Activated CD4-positive, alpha-beta memory T cell treated with anti-CD3 and anti-CD28 coated beads for 36 hours (primary cell): ENCODE data around the gene AMER2. TPM values are rescaled to one million over a fixed set of nuclear protein-coding genes. Genes with fewer than 3 reads are reported as not detected.

ENCODE experiments used
- CTCF ChIA-PET: fragments of 350-600 bp; sonication (Branson Sonifier 250); formaldehyde crosslinking; loops from one replicate; lab custom pipeline; 2021; ENCODE audit warnings: antibody characterized with exemption, inconsistent platforms; lab: Charles Lee
- POLR2A ChIA-PET: fragments of 350-600 bp; sonication (Branson Sonifier 250); formaldehyde crosslinking; loops from one replicate; lab custom pipeline; 2021; ENCODE audit warnings: antibody characterized with exemption; lab: Charles Lee
- DNase-seq: peaks from one replicate; pipeline ENCODE4 v3.0.0-alpha.2; 2020
- H3K27ac Mint-ChIP-seq: one replicate; pipeline ENCODE4 v1.8.0; 2021; ENCODE audit warnings: mixed read lengths
- H3K27me3 Mint-ChIP-seq: one replicate; pipeline ENCODE4 v1.8.0; 2021; ENCODE audit warnings: mixed read lengths
- H3K36me3 Mint-ChIP-seq: one replicate; pipeline ENCODE4 v1.8.0; 2021; ENCODE audit warnings: mixed read lengths
- H3K4me1 Mint-ChIP-seq: one replicate; pipeline ENCODE4 v1.8.0; 2021; ENCODE audit warnings: low read depth, mixed read lengths
- H3K4me3 Mint-ChIP-seq: one replicate; pipeline ENCODE4 v1.8.0; 2021; ENCODE audit warnings: mild to moderate bottlenecking, mixed read lengths
- H3K9me3 Mint-ChIP-seq: one replicate; pipeline ENCODE4 v1.8.0; 2021; ENCODE audit warnings: mixed read lengths
- intact Hi-C: fragments of 100-400 bp; cut with micrococcal nuclease; formaldehyde crosslinking; loops from one replicate; pipeline ENCODE4 v1.15.1; 2023
- total RNA-seq, 2 experiments: library from RNA; stranded (reverse); gene quantifications; one replicate each; pipeline ENCODE4 v1.2.3, GENCODE V29; 2021

AMER2 gene
- total RNA-seq, 2 experiments from 2014 or later: not detected

DNA sequence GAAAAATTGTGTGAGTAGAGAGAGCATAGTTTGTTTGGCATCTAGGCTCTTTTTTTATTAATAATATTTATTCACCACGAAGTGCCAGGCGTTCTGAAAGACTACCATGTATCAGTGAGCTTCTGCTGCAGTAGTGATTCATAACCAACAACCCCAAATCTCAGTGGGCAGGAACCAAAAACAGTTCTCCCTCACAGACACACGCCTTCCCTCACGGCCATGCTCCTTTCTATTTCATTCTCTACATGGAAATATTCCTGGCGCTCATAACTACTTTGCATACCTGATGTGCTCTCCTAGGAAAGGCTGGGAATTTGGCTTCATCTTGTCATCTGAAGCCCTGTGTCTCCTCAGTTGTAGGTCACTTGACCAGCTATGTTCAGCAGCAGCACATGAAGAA lies 26.6 kb upstream of the AMER2 start:
- no peaks in the 10 kb centered on the region for H3K4me1 Mint-ChIP-seq
- H3K27ac Mint-ChIP-seq: no peak overlapping the region
- no peak for DNase-seq
- POLR2A ChIA-PET: no interaction called here
- intact Hi-C loops: no loop called here
- H3K4me3 Mint-ChIP-seq: no peak overlapping the region
- no peaks in the 10 kb centered on the region for H3K36me3 Mint-ChIP-seq
- no peaks in the 10 kb centered on the region for H3K9me3 Mint-ChIP-seq
- peaks cover 21% of the 10 kb centered on the region for H3K27me3 Mint-ChIP-seq
- CTCF ChIA-PET: no interaction called here

DNA sequence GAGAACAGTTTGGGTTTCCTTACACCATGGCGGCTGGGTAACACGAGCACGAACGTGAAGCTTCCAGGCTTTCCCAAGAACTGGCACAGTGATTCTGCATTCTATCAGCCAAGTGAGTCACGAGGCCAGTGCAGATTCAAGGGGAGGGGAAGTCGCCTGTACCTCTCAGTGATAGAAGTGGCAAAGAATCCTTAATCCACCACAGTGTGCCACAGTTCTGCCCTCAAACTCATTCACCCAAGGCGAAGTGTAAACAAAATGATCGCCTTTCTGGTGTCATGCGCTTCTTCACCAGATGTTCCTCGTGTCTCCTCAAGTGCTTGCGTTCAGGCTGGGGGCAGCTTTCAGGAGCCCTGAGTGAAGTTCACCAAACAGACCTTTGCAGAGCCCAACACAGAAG lies 24.9 kb upstream of the AMER2 start:
- H3K27ac Mint-ChIP-seq: no peak overlapping the region
- POLR2A ChIA-PET: no interaction called here
- CTCF ChIA-PET: no interaction called here

DNA sequence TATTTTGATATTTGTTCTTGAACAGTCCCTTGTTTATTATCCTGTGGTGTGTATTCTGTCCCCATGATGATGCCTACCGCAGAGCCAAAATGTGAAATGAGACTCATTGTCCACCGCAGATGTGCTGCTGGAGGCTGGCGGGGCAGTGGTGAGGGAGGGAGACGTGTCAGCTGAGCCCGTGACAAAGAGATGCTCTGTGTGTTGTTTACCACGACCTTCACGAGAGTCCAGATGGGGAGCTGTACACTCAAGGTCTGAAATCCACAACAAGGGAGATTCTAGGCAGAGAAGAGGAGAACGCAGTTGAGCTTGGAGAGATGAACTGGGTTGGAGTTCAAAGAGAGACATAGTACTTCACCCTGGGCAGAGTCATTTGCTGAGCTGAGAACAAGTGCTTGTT lies 20.8 kb upstream of the AMER2 start:
- Mint-ChIP-seq H3K27me3 (peaks cover 34% of the 10 kb centered on the region), H3K27ac (no peak overlapping the region), H3K9me3 (no peaks in the 10 kb centered on the region), H3K4me1 (no peaks in the 10 kb centered on the region), H3K36me3 (no peaks in the 10 kb centered on the region), H3K4me3 (no peak overlapping the region)
- POLR2A ChIA-PET: no interaction called here
- CTCF ChIA-PET: no interaction called here
- intact Hi-C loops: no loop called here
- DNase-seq: no peak

More for the DNA sequence above, 24.9 kb upstream of the AMER2 start:
- no peaks in the 10 kb centered on the region for H3K36me3 Mint-ChIP-seq
- H3K4me3 Mint-ChIP-seq: no peak overlapping the region
- intact Hi-C loops: no loop called here
- no peaks in the 10 kb centered on the region for H3K4me1 Mint-ChIP-seq
- no peaks in the 10 kb centered on the region for H3K9me3 Mint-ChIP-seq
- no peak for DNase-seq
- H3K27me3 Mint-ChIP-seq: peaks cover 20% of the 10 kb centered on the region

DNA sequence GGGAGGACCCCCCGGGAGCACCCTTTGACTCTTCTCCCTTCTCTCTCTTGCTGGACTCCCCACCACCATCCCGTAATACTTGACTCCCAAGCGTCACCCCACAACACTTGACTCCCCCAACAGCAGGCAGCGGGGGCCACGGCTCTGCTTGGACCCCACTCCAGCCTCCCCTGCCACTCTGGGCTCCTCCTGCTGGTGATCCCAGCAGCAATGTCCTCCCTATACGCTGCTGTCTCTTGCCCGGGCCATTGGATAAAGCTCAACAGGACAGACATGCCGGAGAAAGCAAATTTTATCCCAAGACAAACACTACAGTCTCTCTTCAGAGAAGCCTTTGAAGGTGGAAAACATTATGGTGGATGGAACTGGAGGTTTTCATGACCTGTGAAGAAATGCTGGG lies 20.4 kb upstream of the AMER2 start:
- peaks cover 35% of the 10 kb centered on the region for H3K27me3 Mint-ChIP-seq

DNA sequence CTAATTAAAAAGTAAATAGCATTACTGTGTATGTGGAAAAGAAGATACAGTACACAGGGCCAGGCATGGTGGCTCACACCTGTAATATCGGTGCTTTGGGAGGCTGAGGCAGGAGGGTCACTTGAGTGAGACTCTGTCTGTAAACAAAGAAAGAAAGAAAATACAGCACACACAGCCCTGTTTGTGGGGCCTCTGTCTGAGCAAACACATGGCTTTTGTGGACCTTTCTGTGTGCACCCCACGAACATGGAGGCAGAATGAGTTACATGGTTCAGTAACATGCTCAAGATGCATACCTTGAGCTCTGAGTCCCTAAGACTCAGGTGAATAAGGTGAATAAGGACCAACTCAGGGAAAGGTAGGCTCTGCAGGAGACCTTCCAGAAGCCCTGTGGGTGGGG lies 20.0 kb upstream of the AMER2 start:
- Mint-ChIP-seq H3K36me3 (no peaks in the 10 kb centered on the region), H3K4me1 (no peaks in the 10 kb centered on the region), H3K9me3 (no peaks in the 10 kb centered on the region), H3K4me3 (no peak overlapping the region), H3K27me3 (peaks cover 35% of the 10 kb centered on the region), H3K27ac (no peak overlapping the region)
- DNase-seq: no peak
- intact Hi-C loops: no loop called here
- CTCF ChIA-PET: no interaction called here
- POLR2A ChIA-PET: no interaction called here

More for the DNA sequence above, 20.4 kb upstream of the AMER2 start:
- Mint-ChIP-seq H3K36me3 (no peaks in the 10 kb centered on the region), H3K27ac (no peak overlapping the region), H3K9me3 (no peaks in the 10 kb centered on the region), H3K4me3 (no peak overlapping the region), H3K4me1 (no peaks in the 10 kb centered on the region)
- DNase-seq: no peak
- intact Hi-C loops: no loop called here
- CTCF ChIA-PET: no interaction called here
- POLR2A ChIA-PET: no interaction called here

DNA sequence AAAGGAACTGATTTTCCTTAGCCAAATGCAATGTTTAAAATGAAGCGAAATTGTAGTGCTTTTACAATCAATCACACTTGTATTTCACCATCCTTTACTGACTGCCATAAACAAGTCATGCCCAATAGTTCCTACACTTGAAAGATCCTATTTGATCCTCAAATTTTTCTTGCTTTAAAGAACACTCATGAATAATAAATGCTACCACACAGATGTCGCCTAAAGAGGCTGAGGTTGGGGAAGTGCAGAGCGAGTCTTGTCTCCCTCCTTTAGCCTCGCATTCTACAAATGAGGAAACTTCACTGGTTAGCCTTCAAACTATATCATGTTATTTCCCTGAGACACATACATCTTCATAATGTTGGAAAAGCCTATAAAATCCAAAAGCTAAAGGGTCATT lies 18.7 kb upstream of the AMER2 start:
- H3K36me3 Mint-ChIP-seq: no peaks in the 10 kb centered on the region
- H3K4me1 Mint-ChIP-seq: no peaks in the 10 kb centered on the region
- POLR2A ChIA-PET: no interaction called here
- no peaks in the 10 kb centered on the region for H3K9me3 Mint-ChIP-seq
- peaks cover 41% of the 10 kb centered on the region for H3K27me3 Mint-ChIP-seq
- CTCF ChIA-PET: no interaction called here
- intact Hi-C loops: no loop called here
- no peak overlapping the region for H3K27ac Mint-ChIP-seq
- DNase-seq: no peak
- H3K4me3 Mint-ChIP-seq: no peak overlapping the region

DNA sequence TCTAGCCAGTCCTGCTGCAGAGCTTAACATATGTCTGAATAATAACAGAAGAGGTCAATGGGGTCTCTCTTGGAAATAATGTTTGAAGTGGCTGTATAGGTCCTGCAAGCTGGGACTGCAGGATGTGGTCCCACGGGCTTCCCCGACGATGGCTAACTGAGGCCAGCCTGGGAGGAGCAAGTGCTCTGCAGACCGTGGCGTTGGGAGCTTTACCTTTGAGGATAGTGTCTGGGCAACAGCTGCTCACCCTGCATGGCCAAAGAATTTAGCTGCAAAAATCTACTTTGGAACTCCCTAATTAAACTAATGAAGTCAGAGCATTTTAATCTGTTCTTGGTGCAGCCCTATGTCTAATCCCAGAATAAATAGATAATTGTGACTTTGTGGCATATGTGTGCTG lies 18.2 kb upstream of the AMER2 start:
- no peak overlapping the region for H3K4me3 Mint-ChIP-seq
- H3K36me3 Mint-ChIP-seq: no peaks in the 10 kb centered on the region
- H3K27me3 Mint-ChIP-seq: peaks cover 39% of the 10 kb centered on the region
- no peak overlapping the region for H3K27ac Mint-ChIP-seq
- POLR2A ChIA-PET: no interaction called here
- intact Hi-C loops: no loop called here
- no peak for DNase-seq
- H3K9me3 Mint-ChIP-seq: no peaks in the 10 kb centered on the region
- CTCF ChIA-PET: no interaction called here
- H3K4me1 Mint-ChIP-seq: no peaks in the 10 kb centered on the region

DNA sequence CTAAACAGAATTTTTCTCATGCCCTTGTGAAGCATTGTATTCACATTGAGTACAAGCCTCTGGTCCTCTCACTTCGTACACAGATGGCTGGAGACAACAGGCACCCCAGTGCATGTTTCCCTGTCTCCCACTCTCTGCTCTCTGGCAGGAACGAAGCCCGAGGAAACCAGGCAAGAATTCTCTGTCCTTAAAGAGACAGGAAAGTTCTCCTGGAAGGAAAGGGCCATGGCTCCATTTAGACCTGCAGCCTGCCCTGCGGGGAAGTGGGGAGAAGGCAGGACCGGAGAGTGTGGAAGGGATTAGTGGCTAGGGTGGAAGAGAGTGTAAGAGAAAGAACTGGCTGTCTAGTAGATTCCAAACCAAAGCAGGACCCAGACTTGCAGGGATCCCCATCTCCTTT lies 15.5 kb upstream of the AMER2 start:
- no peaks in the 10 kb centered on the region for H3K36me3 Mint-ChIP-seq
- CTCF ChIA-PET: no interaction called here
- no peak overlapping the region for H3K27ac Mint-ChIP-seq

DNA sequence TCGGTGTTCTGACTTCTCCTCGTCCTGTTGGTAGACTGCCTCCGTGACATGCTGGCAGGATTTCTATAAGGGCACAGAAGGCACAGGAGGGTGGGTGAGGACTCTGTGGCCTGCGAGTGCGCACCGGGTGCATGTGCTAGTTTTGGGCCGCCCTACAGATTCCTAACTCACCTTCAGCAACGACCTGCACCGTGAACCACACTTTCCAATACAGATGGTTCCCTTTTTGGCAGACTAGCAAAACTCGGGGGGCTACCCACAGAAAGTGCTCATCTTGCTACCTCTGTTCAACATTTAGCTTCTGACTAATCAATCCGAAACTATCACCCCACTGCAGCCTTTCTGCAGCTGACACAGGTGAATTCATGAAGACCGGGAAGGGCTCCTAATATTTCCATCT lies 14.1 kb upstream of the AMER2 start:
- CTCF ChIA-PET: no interaction called here
- H3K4me3 Mint-ChIP-seq: no peak overlapping the region
- H3K9me3 Mint-ChIP-seq: no peaks in the 10 kb centered on the region
- no peak for DNase-seq
- POLR2A ChIA-PET: no interaction called here
- intact Hi-C loops: no loop called here
- no peaks in the 10 kb centered on the region for H3K36me3 Mint-ChIP-seq
- no peak overlapping the region for H3K27ac Mint-ChIP-seq
- peaks cover 32% of the 10 kb centered on the region for H3K27me3 Mint-ChIP-seq
- H3K4me1 Mint-ChIP-seq: no peaks in the 10 kb centered on the region

More for the DNA sequence above, 15.5 kb upstream of the AMER2 start:
- no peak for DNase-seq
- intact Hi-C loops: no loop called here
- Mint-ChIP-seq H3K4me1 (no peaks in the 10 kb centered on the region), H3K9me3 (no peaks in the 10 kb centered on the region), H3K4me3 (no peak overlapping the region), H3K27me3 (peaks cover 35% of the 10 kb centered on the region)
- POLR2A ChIA-PET: no interaction called here

DNA sequence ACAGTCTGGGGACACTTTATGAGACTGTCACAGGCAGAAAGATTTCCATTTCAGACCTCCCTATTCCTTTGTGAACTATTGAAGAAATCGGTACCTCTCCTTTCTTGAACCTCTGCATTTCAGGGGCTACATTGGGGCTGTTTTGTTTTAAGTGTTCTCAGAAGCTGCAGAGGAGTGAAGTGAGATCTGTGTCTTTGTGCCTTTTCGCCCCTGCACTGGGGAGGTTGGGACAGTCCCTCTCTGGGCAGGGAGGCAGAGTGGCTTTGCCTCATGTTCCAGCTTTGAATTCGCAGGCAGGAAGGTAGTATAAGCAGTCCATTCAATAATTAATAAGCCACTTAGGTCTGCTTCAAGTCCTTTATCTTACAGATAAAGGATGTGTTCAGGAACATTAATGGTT lies 9.5 kb upstream of the AMER2 start:
- H3K9me3 Mint-ChIP-seq: no peaks in the 10 kb centered on the region
- no peaks in the 10 kb centered on the region for H3K4me1 Mint-ChIP-seq
- H3K4me3 Mint-ChIP-seq: no peak overlapping the region
- H3K27me3 Mint-ChIP-seq: peaks cover 38% of the 10 kb centered on the region
- POLR2A ChIA-PET: no interaction called here
- CTCF ChIA-PET: no interaction called here
- no peaks in the 10 kb centered on the region for H3K36me3 Mint-ChIP-seq
- no peak for DNase-seq
- intact Hi-C loops: no loop called here
- H3K27ac Mint-ChIP-seq: no peak overlapping the region

DNA sequence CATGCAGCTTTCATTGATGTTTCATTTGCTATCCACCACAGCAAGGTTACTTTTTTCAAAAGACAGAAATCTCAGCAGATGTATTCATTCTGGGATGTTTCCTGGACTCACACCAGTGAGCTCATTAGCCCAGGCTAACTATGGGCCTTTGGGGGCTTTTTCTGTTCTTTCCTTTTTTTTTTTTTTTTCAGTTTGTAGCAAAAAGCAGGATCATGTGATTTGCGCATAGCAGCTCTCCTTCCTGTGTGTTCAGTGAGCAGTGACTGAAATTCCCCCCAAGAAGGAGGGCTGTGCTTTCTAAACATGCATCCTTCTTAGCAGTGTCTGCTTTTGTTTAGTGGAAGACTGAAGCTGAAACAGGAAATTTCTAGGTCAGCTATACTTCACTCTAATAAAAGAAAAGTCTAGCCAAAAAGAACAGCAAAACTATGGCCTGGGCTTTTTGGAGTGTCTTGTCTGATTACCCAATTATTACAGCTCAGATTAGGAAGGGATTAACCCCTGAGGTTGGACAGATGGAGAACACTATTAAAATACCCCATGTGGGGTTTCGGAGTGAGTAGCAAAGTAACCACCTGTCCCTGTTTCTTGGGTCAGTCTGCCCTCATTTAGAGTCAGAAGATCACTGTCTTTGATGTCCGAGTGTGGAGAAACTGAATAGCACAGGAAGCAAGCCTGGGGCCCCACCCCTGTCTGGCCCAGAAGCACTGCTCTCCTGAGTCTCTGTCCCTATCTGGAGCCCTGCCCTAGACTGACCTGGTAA lies 8.9 kb upstream of the AMER2 start:
- H3K36me3 Mint-ChIP-seq: no peaks in the 10 kb centered on the region
- no peaks in the 10 kb centered on the region for H3K9me3 Mint-ChIP-seq
- ChIA-PET POLR2A (no interaction called here), CTCF (no interaction called here)
- H3K27ac Mint-ChIP-seq: no peak overlapping the region
- no peaks in the 10 kb centered on the region for H3K4me1 Mint-ChIP-seq
- peaks cover 36% of the 10 kb centered on the region for H3K27me3 Mint-ChIP-seq
- no peak overlapping the region for H3K4me3 Mint-ChIP-seq
- intact Hi-C loops: no loop called here
- no peak for DNase-seq

DNA sequence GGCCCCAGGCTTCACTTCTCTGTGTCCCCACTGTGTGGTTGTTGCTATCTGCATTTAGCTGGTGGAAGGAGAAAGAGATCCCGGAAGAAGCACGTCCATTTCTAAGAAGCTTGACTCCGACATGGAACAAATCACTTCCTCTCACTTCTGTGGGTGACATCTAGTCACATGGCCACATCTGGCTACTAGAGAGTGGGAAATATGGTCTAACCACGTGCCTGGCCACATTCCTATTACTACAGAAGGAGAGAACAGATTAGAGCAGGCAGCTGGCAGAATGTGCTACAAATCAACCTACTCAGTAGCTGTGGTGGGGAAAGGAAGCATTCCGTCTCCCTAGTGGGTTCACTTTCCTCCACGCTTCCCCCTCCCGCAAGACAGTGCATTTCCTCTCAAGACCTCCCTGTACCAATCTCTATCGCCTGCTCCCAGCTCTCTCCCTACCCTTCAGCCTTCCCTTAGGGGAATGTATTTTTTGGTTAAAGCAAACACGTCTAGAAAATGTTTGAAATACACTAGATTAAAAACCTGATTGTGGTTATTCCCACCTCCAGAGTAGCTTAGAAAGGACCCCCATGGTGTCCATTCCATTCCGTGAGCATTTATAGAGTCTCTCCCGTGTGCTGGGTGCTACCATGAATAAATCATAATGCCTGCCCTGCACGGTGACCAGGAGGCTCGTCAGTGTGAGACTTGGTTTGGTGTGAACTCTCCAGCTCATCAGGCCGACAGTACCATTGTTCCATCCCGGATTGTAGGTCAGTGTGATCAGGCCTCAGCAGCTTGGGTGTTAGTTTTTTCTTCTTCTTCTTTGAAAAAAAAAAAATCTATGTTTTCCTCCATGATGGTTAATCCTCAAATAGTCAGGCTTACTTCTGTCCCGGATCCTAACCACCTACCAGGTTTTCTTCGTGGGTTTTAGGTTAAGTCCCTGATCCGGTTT lies 8.0 kb upstream of the AMER2 start:
- no peaks in the 10 kb centered on the region for H3K4me1 Mint-ChIP-seq
- H3K27me3 Mint-ChIP-seq: peaks cover 41% of the 10 kb centered on the region
- H3K4me3 Mint-ChIP-seq: no peak overlapping the region
- intact Hi-C loops: no loop called here
- ChIA-PET CTCF (no interaction called here), POLR2A (no interaction called here)
- no peak for DNase-seq
- H3K27ac Mint-ChIP-seq: no peak overlapping the region
- H3K36me3 Mint-ChIP-seq: no peaks in the 10 kb centered on the region
- no peaks in the 10 kb centered on the region for H3K9me3 Mint-ChIP-seq
